ENCODE results near the gene CSK.
A peak's percentile ranks its signal among the peaks of the same experiment; 100 is the strongest.

DNA sequence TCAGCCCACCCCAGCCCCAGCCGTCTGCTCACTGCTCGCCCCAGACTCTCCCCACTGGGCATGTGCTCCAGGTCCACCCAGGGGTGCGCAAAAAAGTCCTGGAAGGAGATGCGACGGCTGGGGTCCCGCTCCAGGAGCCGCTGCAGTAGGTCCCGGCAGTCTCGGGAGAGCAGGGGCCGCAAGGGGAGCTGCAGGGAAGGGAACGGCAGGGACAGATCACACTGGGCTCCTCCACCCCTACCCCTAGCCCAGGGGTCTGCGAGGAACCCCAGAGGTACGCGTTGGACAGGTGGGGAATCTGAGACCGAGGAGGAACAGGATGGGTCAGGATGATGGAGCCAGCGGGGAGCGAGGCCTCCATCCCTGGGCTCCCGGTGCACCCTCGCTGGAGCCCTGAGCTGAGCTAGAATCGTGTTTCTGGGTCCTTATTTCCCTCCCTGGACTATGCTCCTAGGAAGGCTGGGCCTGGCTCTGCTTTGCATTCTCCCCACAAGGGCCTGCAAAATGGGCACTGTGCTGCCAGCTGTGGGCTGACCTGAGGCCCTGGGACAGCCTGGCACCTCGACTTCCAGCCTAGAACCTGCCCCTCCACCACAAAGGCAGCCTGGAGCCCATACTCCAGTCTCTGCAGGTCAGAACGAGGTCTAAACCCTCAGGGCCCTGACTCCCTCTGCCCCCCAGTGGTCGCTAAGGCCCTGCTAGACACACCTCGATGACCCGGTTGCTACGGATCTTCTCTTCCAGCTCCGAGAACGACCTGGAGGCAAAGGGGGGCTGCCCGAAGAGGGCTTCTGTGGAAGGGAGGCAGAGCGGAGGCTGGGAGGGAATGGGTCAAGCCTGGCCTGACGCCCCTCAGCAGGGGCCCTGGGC lies 57.9 kb downstream of the CSK start:
- TF ChIP-seq CTCF (IDR thresholded peaks at IDR 0.05; ENCODE audit: low read depth, low read length) (peak; percentile 45), EZH2phosphoT487 (IDR thresholded peaks at IDR 0.05; ENCODE audit: low read depth) (no peak)
